ENCODE measurements around the gene PSTPIP2.

- TF ChIP-seq BCL6 (CRISPR knock-in tag; IDR thresholded peaks at IDR 0.05) (no peak), RFXANK (CRISPR knock-in tag; IDR thresholded peaks at IDR 0.05) (no peak), TEAD3 (CRISPR knock-in tag; optimal IDR thresholded peaks at IDR 0.05; ENCODE audit: borderline replicate concordance) (no peak), SNAI1 (CRISPR knock-in tag; IDR thresholded peaks at IDR 0.05; ENCODE audit: borderline replicate concordance) (no peak), MED1 (CRISPR knock-in tag; IDR thresholded peaks at IDR 0.05) (no peak), KDM4B (CRISPR knock-in tag; IDR thresholded peaks at IDR 0.05) (no peak), TARDBP (CRISPR knock-in tag; IDR thresholded peaks at IDR 0.05) (no peak)
- TF ChIP-seq, protein P1, sequence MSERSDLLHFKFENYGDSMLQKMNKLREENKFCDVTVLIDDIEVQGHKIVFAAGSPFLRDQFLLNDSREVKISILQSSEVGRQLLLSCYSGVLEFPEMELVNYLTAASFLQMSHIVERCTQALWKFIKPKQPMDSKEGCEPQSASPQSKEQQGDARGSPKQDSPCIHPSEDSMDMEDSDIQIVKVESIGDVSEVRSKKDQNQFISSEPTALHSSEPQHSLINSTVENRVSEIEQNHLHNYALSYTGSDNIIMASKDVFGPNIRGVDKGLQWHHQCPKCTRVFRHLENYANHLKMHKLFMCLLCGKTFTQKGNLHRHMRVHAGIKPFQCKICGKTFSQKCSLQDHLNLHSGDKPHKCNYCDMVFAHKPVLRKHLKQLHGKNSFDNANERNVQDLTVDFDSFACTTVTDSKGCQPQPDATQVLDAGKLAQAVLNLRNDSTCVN (CRISPR knock-in tag; IDR thresholded peaks at IDR 0.05; ENCODE audit: borderline replicate concordance) = no peak
- TF ChIP-seq, protein P2, sequence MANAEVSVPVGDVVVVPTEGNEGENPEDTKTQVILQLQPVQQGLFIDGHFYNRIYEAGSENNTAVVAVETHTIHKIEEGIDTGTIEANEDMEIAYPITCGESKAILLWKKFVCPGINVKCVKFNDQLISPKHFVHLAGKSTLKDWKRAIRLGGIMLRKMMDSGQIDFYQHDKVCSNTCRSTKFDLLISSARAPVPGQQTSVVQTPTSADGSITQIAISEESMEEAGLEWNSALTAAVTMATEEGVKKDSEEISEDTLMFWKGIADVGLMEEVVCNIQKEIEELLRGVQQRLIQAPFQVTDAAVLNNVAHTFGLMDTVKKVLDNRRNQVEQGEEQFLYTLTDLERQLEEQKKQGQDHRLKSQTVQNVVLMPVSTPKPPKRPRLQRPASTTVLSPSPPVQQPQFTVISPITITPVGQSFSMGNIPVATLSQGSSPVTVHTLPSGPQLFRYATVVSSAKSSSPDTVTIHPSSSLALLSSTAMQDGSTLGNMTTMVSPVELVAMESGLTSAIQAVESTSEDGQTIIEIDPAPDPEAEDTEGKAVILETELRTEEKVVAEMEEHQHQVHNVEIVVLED (CRISPR knock-in tag; IDR thresholded peaks at IDR 0.05; ENCODE audit: borderline replicate concordance) = no peak
These were observed 95.5 kb downstream of the PSTPIP2 start for GRCh38 chr18:45976566-45976965.

All from HepG2 (cell line).